ENCODE data around the gene CCPG1.

Gene CCPG1

DNA sequence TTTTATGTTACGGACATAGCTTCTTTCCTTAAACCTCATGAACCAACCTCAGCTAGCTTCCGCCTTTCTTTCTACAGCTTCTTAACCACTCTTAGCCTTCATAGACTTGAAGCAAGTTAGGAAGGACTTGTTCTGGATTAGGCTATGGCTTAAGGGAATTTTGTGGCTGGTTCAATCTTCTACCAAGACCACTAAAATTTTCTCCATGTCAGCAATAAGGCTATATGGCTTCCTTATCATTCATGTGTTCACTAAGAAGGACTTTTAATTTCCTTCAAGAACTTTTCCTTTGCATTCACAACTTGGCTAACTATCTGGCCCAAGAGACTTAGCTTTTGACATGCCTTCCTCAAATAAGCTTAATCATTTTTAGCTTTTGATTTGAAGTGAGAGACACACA is 24.5 kb downstream of the CCPG1 start:
- no peak for DNase-seq

DNA sequence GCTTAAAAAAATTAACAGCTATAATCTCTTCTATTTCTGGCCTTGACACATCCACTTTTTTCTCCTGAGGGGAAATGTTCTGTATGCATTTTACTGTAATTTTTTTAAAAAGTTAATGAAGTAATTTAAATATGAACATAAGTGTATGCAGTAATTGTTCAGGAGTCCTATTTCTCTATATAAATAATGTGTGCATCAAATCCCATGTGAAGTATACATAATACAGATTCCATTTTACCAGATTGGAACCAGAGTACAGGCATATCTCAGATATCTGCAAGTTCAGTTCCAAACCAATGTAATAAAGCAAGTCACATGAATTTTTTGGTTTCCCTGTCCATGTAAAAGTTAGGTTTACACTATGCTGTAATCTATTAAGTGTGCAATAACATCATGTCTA is 26.6 kb downstream of the CCPG1 start:
- DNase-seq = no peak

DNA sequence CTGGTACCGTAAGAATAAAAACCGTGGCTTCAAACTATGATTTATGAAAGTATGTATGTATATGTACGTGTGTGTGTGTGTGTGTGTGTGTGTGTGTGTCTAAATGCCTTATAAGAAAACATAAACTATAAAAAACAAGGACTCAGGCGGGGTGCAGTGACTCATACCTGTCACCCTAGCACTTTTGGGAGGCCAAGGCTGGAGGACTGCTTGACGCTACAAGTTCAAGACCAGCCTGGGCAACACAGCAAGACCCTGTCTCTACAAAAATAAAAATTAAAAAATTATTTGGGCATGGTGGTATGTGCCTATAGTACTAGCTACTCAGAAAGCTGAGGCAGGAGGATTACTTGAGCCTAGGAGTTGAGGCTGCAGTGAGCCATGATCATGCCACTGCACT is 29.1 kb downstream of the CCPG1 start:
- no peak for DNase-seq

DNA sequence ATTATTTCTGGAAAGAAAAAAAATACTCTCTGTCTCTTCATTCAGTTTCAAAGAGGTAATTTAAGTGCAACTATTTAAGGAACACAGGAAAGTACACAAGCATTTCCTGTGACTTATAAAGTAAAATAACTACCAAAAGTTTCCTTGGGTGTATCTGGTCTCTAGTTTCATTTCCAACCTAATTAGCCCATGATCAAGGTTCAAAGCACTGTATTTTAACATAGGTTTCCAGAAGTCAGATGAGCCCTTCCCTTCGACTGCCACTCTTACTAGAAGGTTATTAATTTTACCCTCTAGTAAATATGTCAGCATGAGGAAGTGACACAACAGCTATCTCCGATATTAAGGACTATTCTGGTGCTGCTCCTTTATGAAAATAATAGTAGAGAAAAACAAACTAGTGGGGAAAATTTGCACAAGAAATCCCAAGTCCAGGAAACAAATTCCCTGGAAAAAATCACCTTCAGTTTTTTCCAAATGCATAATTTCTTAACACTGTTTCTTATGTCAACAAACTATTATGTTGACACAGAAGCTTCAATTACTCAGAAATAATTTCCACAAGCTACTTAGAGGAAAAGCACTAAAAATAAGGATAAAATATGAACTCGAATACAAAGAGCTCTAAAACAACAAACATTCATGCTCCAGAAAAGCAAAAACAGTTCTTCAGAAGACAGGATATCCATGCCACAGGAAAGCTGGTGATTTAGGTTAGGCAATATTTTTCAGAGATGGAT is 35.3 kb downstream of the CCPG1 start:
- no peak for DNase-seq

DNA sequence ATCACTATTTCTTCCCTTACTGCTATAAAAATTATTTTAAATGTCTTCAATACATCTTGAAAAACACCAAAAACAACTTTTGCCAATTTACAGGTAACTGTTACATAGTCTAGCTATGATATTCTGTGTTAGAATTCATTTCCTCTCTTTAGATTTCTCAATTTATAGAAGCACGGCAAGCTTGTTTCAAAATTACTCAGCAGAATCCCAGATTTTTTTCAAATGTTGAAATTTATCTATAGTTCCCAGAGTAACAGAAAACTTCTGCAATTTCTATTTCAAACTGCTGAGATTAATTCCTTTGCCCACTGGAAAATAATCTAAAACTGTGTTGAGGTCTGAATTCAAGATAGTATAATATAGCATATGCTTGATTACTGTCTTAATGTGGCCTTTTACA is 41.2 kb downstream of the CCPG1 start:
- no peak for DNase-seq

DNA sequence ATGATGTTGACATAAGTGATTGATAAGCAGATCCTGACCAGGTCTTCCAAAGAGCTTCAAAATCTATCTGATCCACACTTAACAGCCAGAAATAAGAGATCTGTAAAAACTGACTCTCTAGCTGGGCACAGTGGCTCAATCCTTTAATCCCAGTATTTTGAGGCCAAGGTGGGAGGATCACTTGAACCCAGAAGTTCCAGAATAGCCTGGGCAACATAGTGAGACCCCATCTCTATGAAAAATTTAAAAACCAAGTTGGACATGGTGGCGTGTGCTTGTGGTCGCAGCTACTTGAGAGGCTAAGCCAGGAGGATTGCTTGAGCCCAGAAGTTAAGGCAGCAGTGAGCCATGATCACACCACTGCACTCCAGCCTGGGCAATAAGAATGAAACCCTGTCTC is 45.5 kb downstream of the CCPG1 start:
- no peak for DNase-seq

DNA sequence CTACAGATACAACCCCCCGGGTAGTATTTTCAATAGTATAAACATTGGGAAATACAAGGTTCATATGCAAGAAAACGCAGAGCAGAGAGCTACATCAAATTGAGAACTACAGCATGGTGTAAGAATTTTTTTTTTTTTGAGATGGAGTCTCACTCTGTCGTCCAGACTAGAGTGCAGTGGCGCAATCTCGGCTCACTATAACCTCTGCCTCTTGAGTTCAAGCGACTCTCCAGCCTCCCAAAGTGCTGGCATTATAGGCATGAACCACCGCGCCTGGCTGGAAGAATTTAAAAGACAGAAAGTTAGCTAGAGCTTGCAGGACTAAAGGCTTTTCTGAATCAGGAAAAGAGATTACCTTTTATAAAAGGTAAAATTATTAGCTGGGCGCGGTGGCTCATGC is 47.1 kb downstream of the CCPG1 start:
- no peak for DNase-seq

DNA sequence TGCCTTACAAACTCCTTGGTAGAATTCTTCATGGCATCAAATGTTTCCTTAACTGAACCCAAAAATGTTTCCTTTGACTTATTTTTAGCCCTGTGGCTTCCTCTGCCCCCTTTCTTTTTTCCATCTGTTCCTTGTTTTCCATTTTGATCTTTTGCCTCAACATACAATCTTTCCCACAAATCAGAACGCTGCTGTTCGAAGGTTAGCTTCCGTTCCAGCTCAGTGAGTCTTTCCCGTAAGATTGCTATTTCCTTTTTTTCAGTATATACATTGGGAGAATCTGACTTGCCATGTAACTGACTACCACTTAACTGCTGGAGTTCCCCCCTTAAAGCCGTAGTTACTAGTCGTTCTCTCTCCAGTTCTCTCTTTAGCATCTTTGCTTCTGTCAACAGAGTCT is 47.9 kb downstream of the CCPG1 start:
- DNase-seq = no peak

DNA sequence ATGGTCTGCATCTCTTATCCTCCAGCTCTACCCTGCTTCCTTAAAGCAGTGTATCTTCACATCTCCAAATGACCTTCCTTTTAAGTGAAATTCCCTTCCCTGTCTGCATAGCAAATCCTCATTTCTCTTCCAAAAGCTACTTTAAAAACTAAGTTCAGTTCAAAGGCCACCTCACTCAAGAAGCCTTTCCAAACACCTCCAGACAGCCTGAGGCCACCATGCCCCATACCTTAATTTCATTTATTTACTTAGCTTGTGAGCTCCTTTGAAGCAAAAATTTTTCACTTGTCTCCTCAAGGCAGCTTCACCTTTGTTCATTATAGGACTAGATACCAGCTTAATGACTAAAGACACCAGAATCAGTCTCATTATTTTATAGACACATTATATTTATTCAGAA is 49.7 kb downstream of the CCPG1 start:
- no peak for DNase-seq

DNA sequence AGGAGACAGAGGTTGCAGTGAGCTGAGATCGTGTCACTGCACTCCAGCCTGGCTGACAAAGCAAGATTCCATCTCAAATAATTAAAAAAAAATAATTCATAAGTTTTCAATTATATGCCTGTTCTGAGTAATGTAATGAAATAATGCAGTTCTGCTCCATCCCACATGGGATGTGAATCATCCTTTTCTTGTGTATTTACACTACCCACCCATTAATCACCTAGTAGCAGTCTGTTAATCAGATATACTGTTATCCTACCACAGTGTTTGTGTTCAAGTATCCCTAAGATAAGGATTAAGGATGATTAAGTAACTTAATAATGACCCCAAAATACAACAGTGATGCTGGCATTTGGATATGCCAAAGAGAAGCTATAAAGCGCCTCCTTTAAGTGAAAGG is 50.4 kb downstream of the CCPG1 start:
- DNase-seq = no peak

DNA sequence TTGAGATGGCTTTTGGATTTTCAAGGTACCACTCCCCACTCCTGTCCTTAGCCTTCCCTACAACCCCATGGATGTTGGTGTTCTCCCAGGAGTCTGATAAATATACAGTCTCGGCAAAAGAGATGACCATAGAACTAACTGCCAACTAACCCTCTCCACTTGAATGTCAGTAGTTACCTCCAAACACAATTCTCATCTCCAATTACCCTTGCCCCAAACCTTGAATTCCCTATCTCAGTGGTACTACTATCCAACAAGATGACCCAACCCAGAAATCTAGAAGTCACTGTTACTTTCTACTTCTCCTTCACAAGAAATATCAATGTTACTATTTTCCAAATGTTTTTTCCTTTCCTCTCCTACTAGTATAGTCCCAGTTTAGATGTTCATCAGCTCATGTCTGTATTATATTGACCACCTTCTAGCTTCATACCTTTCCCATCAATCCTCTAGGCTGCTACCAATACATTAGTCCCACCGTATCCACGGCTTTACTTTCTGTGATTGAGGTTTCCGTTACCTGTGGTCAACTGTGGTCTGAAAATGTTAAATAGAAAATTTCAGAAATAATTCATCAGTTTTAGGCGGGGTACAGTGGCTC is 51.1 kb downstream of the CCPG1 start:
- no peak for DNase-seq

DNA sequence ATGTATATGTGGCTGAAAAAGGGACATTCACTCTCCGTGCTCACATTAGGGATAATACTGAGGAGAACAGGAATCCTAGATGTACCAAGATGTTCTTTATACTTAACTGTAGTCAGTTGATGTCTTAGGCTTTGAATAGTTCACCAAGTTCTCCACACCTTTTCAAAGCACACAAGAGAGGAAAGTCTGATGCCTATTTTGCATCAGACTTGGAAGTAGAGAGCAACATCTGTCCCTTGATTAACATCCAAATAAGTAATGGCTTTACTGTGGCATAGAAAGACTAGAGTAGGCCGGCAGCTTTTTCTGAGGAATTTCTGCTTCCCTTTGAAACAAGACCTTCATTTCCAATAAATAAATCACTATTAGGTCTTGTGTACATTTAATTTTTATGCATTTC is 55.1 kb downstream of the CCPG1 start:
- no peak for DNase-seq

DNA sequence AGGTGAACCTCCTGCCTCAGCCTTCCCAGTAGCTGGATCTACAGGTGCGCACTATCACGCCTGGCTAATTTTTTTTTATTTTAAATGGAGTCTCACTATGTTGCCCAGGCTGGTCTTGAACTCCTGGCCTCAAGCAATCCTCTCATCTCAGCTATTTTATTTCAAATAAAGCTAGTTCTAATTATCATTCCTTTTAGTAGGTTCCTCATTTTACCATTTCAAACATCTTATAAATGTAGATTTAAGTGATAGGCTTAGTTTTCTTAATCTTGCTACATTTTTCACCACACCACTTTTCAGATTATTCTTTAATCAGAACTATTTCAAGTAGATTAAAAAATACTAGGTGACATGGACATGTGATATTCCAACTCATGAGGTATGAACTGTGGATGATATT is 58.9 kb downstream of the CCPG1 start:
- no peak for DNase-seq

DNA sequence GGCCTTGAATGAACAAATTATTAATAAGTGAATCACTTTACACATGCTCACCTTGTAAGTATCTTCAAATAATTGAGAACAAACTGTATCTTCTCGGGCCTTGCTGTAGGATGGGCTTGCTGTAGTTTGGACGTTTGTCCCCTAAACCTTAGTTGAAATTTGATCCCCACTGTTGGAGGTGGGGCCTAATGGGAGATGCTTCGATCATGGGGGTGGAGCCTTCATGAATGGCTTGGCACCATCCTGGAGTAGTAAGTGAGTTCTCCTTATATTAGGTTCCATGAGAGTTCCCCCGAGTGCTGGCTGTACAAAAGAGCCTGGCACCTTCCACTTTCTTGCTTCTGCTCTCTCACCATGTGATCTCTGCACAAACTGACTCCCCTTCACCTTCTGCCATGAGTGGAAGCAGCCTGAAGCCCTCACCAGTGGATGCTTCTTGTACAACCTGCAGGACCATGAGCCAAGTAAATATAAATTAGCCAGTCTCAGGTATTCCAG is 59.8 kb downstream of the CCPG1 start:
- DNase-seq = no peak

DNA sequence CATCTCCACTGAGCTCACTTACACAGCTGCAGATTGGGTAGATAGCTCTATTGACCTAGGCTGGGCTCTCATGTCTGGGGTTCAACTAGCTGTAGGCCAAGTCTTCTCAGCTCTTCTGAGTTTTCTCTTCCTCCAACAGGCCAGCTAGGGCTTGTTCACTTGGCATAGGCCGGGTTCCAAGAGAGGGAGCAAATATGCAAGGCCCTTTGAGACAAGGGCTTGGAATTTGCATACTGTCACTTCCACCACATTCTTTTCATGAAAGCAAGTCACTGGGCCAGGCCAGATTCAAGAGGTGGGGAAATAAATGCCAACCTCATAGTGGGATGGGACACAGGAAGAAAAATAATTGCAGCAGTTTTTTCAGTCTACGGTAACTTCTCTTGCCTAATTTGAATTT is 64.0 kb downstream of the CCPG1 start:
- DNase-seq = no peak

DNA sequence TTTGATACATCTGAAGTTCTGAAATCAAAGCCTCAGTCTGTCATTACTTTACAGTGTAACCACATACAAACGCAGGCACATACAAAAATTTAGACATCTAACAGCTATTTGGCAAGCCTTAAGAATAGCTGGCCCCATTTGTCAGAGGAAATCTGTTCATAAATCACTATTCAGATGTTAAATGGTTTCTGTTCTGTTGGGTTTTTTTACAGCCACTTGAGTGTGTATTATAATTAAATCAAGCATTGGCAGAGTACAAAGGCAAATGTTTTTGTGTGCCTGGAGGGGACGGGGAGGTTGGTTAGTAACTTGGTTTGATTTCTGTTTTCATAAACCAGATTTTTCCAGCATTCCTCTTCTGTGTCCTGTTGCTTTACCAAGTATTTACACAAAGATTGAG is 65.0 kb downstream of the CCPG1 start:
- DNase-seq = no peak

DNA sequence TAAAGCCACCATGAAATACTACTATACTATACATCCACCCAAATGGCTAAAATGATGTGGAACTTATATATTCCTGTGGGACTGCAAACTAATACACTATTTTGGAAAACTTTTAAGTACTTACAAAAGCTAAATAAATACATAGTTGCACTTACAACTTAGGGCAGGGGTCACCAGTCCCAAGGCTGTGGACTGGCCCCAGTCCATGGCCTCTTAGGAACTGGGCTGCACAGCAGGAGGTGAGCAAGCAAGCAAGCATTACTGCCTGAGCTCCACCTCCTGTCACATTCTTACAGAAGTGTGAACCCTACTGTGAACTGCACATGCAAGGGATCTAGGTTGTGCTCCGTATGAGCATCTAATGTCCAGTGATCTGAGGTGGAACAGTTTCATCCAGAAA is 71.0 kb downstream of the CCPG1 start:
- no peak for DNase-seq

DNA sequence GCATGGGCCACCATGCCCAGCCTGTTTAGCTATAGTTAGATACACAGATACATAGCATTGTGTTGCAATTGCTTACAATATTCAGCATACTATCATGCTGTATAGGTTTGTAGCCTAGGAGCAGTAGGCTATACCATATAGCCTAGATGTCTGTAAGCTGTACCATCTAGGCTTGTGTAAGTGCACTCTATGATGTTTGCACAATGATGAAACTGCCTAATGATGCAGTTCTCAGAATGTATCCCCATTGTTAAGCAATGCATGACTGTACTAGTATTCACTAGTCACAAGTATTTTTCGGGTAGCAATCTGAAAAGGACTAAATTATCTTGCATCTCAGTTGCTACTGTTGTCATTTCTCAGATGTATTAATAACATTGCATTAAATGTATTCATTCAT is 73.2 kb downstream of the CCPG1 start:
- no peak for DNase-seq

DNA sequence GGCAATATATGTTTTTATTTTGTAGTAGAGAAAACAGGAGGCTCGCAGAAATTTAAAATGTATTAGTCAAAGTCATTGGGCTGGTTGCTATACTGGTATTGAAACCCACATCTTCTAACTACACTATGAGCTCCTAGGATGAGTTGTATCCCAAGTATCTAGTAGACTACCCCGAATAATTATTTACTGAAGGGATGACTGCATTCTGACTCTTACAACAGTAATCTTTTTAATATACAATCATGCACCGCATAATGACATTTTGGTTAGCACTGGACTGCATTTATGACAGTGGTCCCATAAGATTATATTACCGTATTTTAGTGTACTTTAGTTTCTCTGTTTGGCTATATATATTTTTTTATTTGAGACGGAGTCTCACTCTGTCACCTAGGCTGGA is 73.8 kb downstream of the CCPG1 start:
- no peak for DNase-seq

DNA sequence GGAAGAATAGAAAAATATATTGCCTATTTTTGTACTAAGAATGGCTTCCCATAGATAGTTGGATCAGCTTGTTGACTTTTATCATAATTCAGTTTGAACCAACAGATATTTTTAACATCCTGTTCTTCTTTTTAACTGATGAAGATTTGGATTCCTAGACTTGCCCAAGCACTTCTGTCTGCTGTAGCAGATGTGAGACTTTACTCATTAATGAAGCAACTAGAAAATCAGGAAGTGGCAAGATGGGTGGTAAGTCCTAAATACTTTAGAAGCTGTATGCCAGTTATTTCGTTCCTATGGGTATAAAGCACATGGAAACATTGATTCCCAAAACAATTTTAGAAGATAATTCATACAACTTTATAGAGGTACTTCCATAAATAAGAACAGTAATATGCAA is 80.8 kb downstream of the CCPG1 start:
- DNase-seq = no peak

DNA sequence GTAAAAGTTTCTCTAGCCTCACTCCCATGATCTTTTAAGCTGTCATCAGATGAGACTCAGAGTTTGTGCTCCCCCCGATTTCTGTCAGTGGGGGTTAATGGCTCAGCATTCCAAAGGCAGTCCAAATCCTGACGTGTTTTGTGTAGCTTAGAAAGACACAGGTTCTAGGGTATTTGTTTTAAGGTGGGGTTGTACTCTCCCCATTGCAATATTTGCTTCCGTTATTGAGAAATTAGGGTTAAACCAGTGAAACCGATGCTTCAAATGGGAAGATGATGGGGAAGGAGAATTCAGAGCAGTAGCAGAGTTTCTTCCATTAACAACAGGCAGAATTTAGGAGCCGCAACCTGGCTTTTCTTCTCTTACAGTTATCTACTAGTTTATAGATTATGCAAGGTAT is 85.7 kb downstream of the CCPG1 start:
- no peak for DNase-seq

DNA sequence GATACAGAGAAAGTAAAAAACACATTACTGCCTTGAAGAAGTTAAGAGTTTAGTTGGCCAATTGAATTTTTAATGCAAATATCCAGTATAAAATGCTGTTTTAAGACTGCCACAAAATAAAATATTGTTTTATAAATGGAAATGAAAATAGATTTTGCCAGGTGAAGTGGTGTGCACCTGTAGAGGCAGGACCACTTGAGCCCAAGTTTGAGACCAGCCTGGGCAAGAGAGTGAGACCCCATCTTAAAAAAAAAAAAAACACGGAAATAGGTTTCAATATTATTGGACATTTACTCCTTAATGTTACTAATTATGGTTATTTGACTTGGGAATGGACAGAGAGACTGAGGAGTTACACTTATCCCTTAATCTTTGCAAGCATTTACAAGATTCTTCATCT is 87.2 kb downstream of the CCPG1 start:
- DNase-seq = no peak

DNA sequence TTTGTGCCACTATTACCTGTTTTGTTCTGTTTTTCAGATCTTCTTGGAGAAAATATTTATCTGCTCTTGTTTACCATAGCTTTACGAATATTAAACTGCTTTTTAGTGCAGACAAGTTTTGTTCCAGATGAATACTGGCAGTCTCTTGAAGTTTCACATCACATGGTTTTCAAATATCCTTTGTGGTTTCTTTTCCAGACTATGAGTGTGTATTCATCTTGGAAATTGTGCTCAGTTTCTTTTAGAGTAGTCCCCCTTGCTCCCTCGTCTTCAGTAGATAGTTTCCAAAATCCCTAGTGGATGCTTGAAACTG is 88.0 kb downstream of the CCPG1 start:
- DNase-seq = no peak

DNA sequence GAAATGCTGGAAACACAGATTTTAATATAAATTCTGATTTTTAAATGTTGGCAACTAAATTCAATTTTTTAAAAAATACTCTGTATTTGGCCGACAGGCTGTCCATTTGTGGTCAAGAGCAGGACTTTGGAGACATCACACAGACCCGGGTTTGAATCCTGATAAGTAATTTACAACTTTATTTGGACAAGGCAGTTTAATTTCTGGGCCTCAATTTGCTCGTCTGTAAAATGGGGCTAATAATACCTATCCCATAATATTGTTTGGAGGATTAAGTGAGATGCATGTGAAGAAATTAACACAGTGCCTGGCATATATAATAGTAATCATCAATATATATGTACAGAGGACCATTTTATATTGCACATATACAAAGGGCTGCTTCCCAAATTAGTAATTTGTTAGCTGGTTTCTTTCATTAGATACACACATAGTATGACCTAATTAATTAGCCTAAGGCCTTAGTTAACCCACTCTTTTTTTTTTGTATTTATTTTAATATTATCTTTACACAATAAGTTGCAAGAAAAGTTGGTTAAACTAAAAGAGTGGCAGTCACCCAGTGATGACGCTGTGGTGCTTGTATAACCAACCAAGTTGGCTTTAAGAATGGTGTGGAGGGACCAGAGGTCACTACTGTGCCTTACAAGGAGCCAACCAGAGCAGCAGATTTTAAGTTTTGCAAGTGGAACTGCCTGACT is 88.5 kb downstream of the CCPG1 start:
- no peak for DNase-seq
